Central memory CD8-positive, alpha-beta T cell (primary cell): Measurements from ENCODE around the gene CCL3.
"Not testable (repeated sequence)": the region's sequence is repeated elsewhere in the genome, so short reads cannot be mapped to it uniquely, and the experiment has no call there.

Source experiments
- ATAC-seq: fragments of 150-1000 bp; cut with Tn5 transposase; replicated peaks from 2 replicates; pipeline ENCODE4 v1.10.0; 2022; ENCODE audit warnings: mild to moderate bottlenecking, moderate FRiP score, moderate number of reproducible peaks; ENCODE audit not compliant: poor library complexity, severe bottlenecking; ENCODE audit errors: extremely low read depth
- DNase-seq, 2 donors: peaks; one replicate each; pipeline ENCODE4 v3.0.0; 2021; ENCODE audit warnings: low spot score in 2 of 2
- H3K27ac Mint-ChIP-seq: one replicate; pipeline ENCODE4 v1.8.0; 2022; ENCODE audit warnings: low read depth, mild to moderate bottlenecking, moderate library complexity, mixed read lengths
- H3K27me3 Mint-ChIP-seq: one replicate; pipeline ENCODE4 v1.8.0; 2022; ENCODE audit warnings: mixed read lengths
- H3K36me3 Mint-ChIP-seq: one replicate; pipeline ENCODE4 v1.8.0; 2022; ENCODE audit warnings: mild to moderate bottlenecking, moderate library complexity, mixed read lengths; ENCODE audit not compliant: insufficient read depth
- H3K4me1 Mint-ChIP-seq: one replicate; pipeline ENCODE4 v1.8.0; 2022; ENCODE audit warnings: mixed read lengths
- H3K4me3 Mint-ChIP-seq: one replicate; pipeline ENCODE4 v1.8.0; 2022; ENCODE audit warnings: mild to moderate bottlenecking, moderate library complexity, mixed read lengths
- H3K9me3 Mint-ChIP-seq: one replicate; pipeline ENCODE4 v1.8.0; 2022; ENCODE audit warnings: mixed read lengths

CCL3 gene

DNA sequence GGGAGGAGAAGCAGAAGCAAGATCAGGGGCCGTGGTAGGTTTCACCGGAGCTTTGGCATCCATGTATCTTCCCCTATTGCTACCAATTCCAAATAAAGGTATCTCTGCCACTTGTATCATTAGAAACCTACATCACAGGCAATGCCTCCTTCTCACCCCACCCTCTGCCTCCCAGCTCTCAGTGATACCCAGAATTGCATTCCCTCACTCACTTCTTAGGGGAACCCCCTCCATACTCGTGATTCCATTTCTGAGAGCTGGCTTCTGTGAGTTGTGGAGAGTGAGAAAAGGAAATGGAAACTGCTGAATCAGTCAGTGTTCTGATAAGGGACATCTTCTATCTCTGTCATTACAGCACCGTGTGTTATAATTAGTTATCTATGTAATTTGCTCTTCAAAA, 2.3 kb upstream of the CCL3 start:
- peak overlapping the region; percentile 29 for H3K27ac Mint-ChIP-seq
- H3K36me3 Mint-ChIP-seq, result peaks cover 9% of the 10 kb centered on the region
- ATAC-seq (no peak), DNase-seq (no peak)
- H3K4me1 Mint-ChIP-seq, result peaks cover 76% of the 10 kb centered on the region
- H3K27me3 Mint-ChIP-seq, result no peaks in the 10 kb centered on the region
- no peaks in the 10 kb centered on the region for H3K9me3 Mint-ChIP-seq
- no peak overlapping the region for H3K4me3 Mint-ChIP-seq

DNA sequence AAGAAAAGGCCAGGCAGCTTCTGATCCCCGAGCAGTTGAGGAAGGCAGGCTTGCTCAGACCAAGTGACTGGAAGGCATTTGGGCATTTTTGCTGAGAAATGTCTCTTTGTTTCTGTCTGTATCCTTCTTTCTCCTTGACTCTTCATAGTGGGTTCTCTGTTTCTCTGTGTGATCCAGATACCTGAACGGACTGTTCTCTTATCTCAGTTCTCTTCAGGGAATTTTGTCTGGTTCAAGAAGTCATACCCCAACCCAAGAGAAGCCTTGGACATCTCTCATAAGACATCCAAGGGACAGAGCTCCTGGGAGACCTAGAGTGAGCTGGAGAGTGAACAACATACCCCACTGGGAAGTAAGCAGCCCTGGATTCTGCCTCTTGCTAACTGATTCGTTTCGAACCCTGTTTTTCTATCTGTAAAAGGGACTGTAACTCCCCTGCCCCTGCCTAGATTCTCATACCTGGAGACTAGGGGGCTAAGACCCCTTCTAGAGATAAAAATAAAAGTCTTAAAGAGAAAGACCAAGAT, 541 bp downstream of the CCL3 start:
- Mint-ChIP-seq H3K4me3 (peak overlapping the region; percentile 75), H3K27ac (peak overlapping the region; percentile 91), H3K27me3 (no peaks in the 10 kb centered on the region), H3K4me1 (peaks cover 74% of the 10 kb centered on the region), H3K9me3 (no peaks in the 10 kb centered on the region), H3K36me3 (peaks cover 16% of the 10 kb centered on the region)
- no peak for ATAC-seq
- no peak for DNase-seq

- no peak for ATAC-seq
- Mint-ChIP-seq H3K27me3 (no peaks in the 10 kb centered on the region), H3K9me3 (no peaks in the 10 kb centered on the region), H3K27ac (peak overlapping the region; percentile 91), H3K4me1 (peaks cover 74% of the 10 kb centered on the region), H3K4me3 (peak overlapping the region; percentile 75), H3K36me3 (peaks cover 16% of the 10 kb centered on the region)
- no peak for DNase-seq
Observed at GRCh38 chr17:36088670-36089338, 1.1 kb downstream of the CCL3 start.

GRCh38 chr17:36087897-36088572, 1.9 kb downstream of the CCL3 start:
- Mint-ChIP-seq H3K36me3 (peaks cover 16% of the 10 kb centered on the region), H3K27ac (peak overlapping the region; percentile 91), H3K4me3 (peak overlapping the region; percentile 40), H3K4me1 (peaks cover 74% of the 10 kb centered on the region)
- ATAC-seq, result peak; percentile 72
- DNase-seq, result peak in 1 of 2 donors; percentile 59
- not testable (repeated sequence) for H3K27me3 Mint-ChIP-seq, H3K9me3 Mint-ChIP-seq

- H3K9me3 Mint-ChIP-seq, ATAC-seq, H3K27me3 Mint-ChIP-seq, H3K4me3 Mint-ChIP-seq, DNase-seq: not testable (repeated sequence)
- H3K4me1 Mint-ChIP-seq, result peaks cover 75% of the 10 kb centered on the region
- H3K36me3 Mint-ChIP-seq, result peaks cover 19% of the 10 kb centered on the region
- peak overlapping the region; percentile 91 for H3K27ac Mint-ChIP-seq
Observed at GRCh38 chr17:36087471-36087870, 2.5 kb downstream of the CCL3 start.

DNA sequence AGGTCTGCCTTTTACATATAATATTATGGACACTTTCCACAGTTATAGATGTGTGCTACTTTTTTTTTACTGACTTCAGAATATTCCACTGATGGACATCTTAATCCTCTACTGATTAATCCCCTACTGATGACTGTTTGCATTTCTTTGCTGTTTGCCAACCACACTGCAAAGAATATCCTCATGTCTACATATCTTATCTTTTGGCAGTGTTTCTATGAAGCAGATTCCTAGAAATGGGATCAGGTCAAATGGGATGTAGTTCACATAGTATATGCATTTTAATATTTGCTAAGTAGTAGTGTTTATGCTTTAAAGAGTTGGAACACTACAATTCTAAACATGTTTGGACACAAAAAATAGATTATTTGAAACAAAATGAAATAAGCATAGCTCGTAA, 3.2 kb downstream of the CCL3 start:
- peaks cover 26% of the 10 kb centered on the region for H3K36me3 Mint-ChIP-seq

GRCh38 chr17:36085765-36086164, 4.2 kb downstream of the CCL3 start:
- Mint-ChIP-seq H3K4me3 (peak overlapping the region; percentile 43), H3K4me1 (peaks cover 80% of the 10 kb centered on the region), H3K27me3 (no peaks in the 10 kb centered on the region), H3K27ac (peak overlapping the region; percentile 100), H3K9me3 (no peaks in the 10 kb centered on the region), H3K36me3 (peaks cover 28% of the 10 kb centered on the region)
- no peak for DNase-seq
- ATAC-seq, result no peak

More for the DNA sequence above, 3.2 kb downstream of the CCL3 start:
- Mint-ChIP-seq H3K4me3 (no peak overlapping the region), H3K4me1 (peaks cover 75% of the 10 kb centered on the region), H3K27ac (no peak overlapping the region), H3K9me3 (no peaks in the 10 kb centered on the region), H3K27me3 (no peaks in the 10 kb centered on the region)
- ATAC-seq (no peak), DNase-seq (no peak)

GRCh38 chr17:36083691-36084090, 6.3 kb downstream of the CCL3 start:
- Mint-ChIP-seq H3K36me3 (peaks cover 25% of the 10 kb centered on the region), H3K4me1 (peaks cover 62% of the 10 kb centered on the region), H3K27ac (peak overlapping the region; percentile 100), H3K4me3 (peak overlapping the region; percentile 40)
- not testable (repeated sequence) for H3K9me3 Mint-ChIP-seq, H3K27me3 Mint-ChIP-seq, ATAC-seq, DNase-seq

GRCh38 chr17:36082482-36083120, 7.3 kb downstream of the CCL3 start:
- DNase-seq (peak; percentile 37 to 81), ATAC-seq (peak; percentile 93)
- not testable (repeated sequence) for H3K9me3 Mint-ChIP-seq, H3K27me3 Mint-ChIP-seq
- H3K4me3 Mint-ChIP-seq, result peak overlapping the region; percentile 77
- H3K36me3 Mint-ChIP-seq, result peaks cover 22% of the 10 kb centered on the region
- peak overlapping the region; percentile 100 for H3K27ac Mint-ChIP-seq
- H3K4me1 Mint-ChIP-seq, result peaks cover 60% of the 10 kb centered on the region

DNA sequence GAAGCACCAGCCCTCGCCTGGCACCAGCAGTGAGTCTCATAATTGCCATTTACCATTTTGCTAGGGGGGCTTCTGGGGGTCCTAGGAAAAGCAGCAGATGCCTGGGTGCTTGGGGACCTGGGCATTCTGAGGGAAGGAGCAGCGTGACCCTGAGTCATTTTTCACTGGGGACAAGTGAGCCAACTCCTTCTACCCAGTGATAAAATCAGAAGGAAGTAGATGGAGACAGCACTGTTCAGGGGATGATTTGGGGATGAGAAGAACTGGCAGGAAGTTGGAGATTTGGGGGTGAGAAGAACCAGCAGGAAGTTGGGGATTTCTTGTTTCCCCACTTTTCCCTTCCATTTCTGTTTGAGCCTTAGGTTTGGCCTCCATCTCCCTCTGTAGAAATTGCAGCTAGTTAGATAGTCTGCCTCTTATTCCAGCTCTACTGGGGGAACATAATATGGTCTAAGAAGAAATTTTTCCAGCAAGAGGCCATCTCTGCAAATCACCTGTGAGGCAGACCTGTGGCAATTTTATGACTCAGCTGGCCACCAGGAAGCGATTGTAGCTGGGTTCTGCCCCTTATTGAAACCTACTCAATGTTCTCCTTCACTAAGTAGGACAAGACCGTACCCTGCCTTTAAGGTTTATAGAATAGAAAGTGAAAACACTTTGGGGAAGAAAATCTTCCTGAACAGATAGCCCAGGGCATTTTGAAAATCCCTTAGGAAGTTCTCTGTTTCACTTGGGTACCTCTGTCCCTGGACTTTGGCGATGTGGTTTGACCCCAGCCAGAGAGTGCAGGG, 8.1 kb downstream of the CCL3 start:
- peak overlapping the region; percentile 77 for H3K4me3 Mint-ChIP-seq
- DNase-seq, H3K9me3 Mint-ChIP-seq, H3K27me3 Mint-ChIP-seq: not testable (repeated sequence)
- peak; percentile 37 for ATAC-seq
- peaks cover 22% of the 10 kb centered on the region for H3K36me3 Mint-ChIP-seq
- H3K27ac Mint-ChIP-seq, result peak overlapping the region; percentile 100
- peaks cover 60% of the 10 kb centered on the region for H3K4me1 Mint-ChIP-seq

GRCh38 chr17:36074365-36074764, 15.6 kb downstream of the CCL3 start:
- Mint-ChIP-seq H3K27ac (no peak overlapping the region), H3K36me3 (peaks cover 2% of the 10 kb centered on the region), H3K27me3 (no peaks in the 10 kb centered on the region), H3K4me1 (peaks cover 27% of the 10 kb centered on the region), H3K4me3 (no peak overlapping the region), H3K9me3 (peaks cover 6% of the 10 kb centered on the region)
- no peak for ATAC-seq
- DNase-seq, result no peak

- Mint-ChIP-seq H3K27me3 (no peaks in the 10 kb centered on the region), H3K4me1 (peaks cover 33% of the 10 kb centered on the region)
Observed at GRCh38 chr17:36072431-36073121, 17.4 kb downstream of the CCL3 start.

More at GRCh38 chr17:36072431-36073121, 17.4 kb downstream of the CCL3 start:
- DNase-seq (peak; percentile 49 to 59), ATAC-seq (peak; percentile 60)
- H3K9me3 Mint-ChIP-seq, result peaks cover 1% of the 10 kb centered on the region
- H3K4me3 Mint-ChIP-seq, result peak overlapping the region; percentile 27
- peaks cover 2% of the 10 kb centered on the region for H3K36me3 Mint-ChIP-seq
- peak overlapping the region; percentile 76 for H3K27ac Mint-ChIP-seq
